ENCODE data around the gene ECI1. TPM values are rescaled to one million over a fixed set of nuclear protein-coding genes. Genes with fewer than 3 reads are reported as not detected.

The ECI1 gene, protein sequence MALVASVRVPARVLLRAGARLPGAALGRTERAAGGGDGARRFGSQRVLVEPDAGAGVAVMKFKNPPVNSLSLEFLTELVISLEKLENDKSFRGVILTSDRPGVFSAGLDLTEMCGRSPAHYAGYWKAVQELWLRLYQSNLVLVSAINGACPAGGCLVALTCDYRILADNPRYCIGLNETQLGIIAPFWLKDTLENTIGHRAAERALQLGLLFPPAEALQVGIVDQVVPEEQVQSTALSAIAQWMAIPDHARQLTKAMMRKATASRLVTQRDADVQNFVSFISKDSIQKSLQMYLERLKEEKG
- 10 to 100 TPM; 29.1 to 51.1 TPM for total RNA-seq

GRCh38 chr16:2251296-2252111 is at the start of gene ECI1:
Gene ECI1, minus strand, starts transcription at chr16:2251587. Its CDS starts 21 bp downstream, at chr16:2251566.
- peak; percentile 98 to 99 for ATAC-seq
- peak within 1 kb of the TSS; percentile 94 for H3K4me3 Mint-ChIP-seq
- H3K4me1 Mint-ChIP-seq (ENCODE audit: low read depth in 2 of 2), result peaks cover 0 to 5% of the 10 kb centered on the region in 2 donors
- peaks cover 5% of the 10 kb centered on the region for H3K36me3 Mint-ChIP-seq
- peak; percentile 94 for DNase-seq (ENCODE audit: low spot score)
- peak within 1 kb of the TSS; percentile 62 to 82 for H3K27ac Mint-ChIP-seq
- H3K27me3 Mint-ChIP-seq, result no peaks in the 10 kb centered on the region
- no peaks in the 10 kb centered on the region for H3K9me3 Mint-ChIP-seq

- DNase-seq (ENCODE audit: low spot score) (no peak), ATAC-seq (no peak)
- no peaks in the 10 kb centered on the region for H3K27me3 Mint-ChIP-seq
- H3K9me3 Mint-ChIP-seq, result no peaks in the 10 kb centered on the region
- H3K4me1 Mint-ChIP-seq (ENCODE audit: low read depth in 2 of 2), result peaks cover 0 to 16% of the 10 kb centered on the region in 2 donors
- H3K27ac Mint-ChIP-seq, result no peak overlapping the region
- H3K4me3 Mint-ChIP-seq, result no peak overlapping the region
- no peaks in the 10 kb centered on the region for H3K36me3 Mint-ChIP-seq
Measured at GRCh38 chr16:2299915-2300192, 48.5 kb upstream of the ECI1 start.

DNA sequence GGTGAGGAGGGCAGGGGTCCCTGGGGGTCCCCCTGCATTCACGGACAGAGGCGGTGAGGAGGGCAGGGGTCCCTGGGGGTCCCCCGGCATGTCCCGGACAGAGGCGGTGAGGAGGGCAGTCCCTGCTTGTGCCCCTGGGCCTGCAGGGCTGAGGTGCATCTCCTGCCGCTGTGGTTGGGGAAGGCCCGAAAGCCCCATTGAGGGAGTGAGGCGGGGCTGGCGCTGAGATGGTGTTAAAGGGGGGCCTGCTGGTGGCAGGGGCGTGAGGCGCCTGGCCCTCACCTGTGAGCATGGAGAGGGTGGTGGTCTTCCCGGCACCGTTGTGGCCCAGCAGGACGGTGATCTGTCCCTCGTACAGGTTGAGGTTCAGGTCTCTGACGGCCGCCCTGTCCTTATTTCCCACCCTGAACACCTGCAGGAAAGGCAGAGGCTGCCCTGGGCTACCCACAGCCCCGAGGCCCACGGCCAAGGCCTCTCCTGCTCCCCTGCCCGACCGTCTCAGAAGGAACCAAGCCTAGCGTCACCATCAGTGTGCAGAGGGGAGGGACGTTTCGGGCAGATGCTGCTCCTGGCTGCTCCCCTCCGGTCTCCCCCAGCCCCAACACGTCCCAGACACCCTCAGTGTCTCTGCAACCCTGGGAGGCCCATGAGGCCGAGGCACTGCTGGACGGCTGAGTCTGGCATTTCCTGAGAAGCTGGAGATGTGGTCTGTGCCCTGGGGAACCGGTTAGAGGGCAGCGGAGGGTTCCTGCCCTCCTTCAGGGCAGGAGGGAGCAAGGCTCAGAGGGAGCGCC is 47.9 kb upstream of the ECI1 start:
- H3K9me3 Mint-ChIP-seq, result no peaks in the 10 kb centered on the region
- no peak overlapping the region for H3K27ac Mint-ChIP-seq
- peak; percentile 60 for DNase-seq (ENCODE audit: low spot score)
- H3K27me3 Mint-ChIP-seq, result no peaks in the 10 kb centered on the region
- H3K4me3 Mint-ChIP-seq, result no peak overlapping the region
- no peaks in the 10 kb centered on the region for H3K36me3 Mint-ChIP-seq
- H3K4me1 Mint-ChIP-seq (ENCODE audit: low read depth in 2 of 2), result peaks cover 0 to 16% of the 10 kb centered on the region in 2 donors
- ATAC-seq, result no peak

GRCh38 chr16:2298621-2299020 is 47.2 kb upstream of the ECI1 start:
- no peaks in the 10 kb centered on the region for H3K9me3 Mint-ChIP-seq
- H3K4me1 Mint-ChIP-seq (ENCODE audit: low read depth in 2 of 2), result peaks cover 0 to 16% of the 10 kb centered on the region in 2 donors
- DNase-seq (ENCODE audit: low spot score) (peak; percentile 26), ATAC-seq (no peak)
- no peaks in the 10 kb centered on the region for H3K27me3 Mint-ChIP-seq
- H3K36me3 Mint-ChIP-seq, result no peaks in the 10 kb centered on the region
- H3K27ac Mint-ChIP-seq, result no peak overlapping the region
- H3K4me3 Mint-ChIP-seq, result no peak overlapping the region

GRCh38 chr16:2297506-2297860 is 46.1 kb upstream of the ECI1 start:
- Mint-ChIP-seq H3K4me1 (ENCODE audit: low read depth in 2 of 2) (peaks cover 0 to 16% of the 10 kb centered on the region in 2 donors), H3K27ac (no peak overlapping the region), H3K36me3 (no peaks in the 10 kb centered on the region), H3K4me3 (no peak overlapping the region), H3K9me3 (no peaks in the 10 kb centered on the region), H3K27me3 (no peaks in the 10 kb centered on the region)
- DNase-seq (ENCODE audit: low spot score), result peak; percentile 35
- no peak for ATAC-seq

- Mint-ChIP-seq H3K27ac (no peak overlapping the region), H3K27me3 (no peaks in the 10 kb centered on the region), H3K9me3 (no peaks in the 10 kb centered on the region), H3K36me3 (no peaks in the 10 kb centered on the region), H3K4me1 (ENCODE audit: low read depth in 2 of 2) (peaks cover 0 to 16% of the 10 kb centered on the region in 2 donors), H3K4me3 (no peak overlapping the region)
- ATAC-seq, result peak; percentile 41 to 49
- DNase-seq (ENCODE audit: low spot score), result no peak
Measured at GRCh38 chr16:2296661-2297505, 45.5 kb upstream of the ECI1 start.

GRCh38 chr16:2295056-2295798 is 43.8 kb upstream of the ECI1 start:
- Mint-ChIP-seq H3K27me3 (no peaks in the 10 kb centered on the region), H3K9me3 (no peaks in the 10 kb centered on the region), H3K36me3 (no peaks in the 10 kb centered on the region), H3K4me3 (no peak overlapping the region), H3K4me1 (ENCODE audit: low read depth in 2 of 2) (peaks cover 0 to 16% of the 10 kb centered on the region in 2 donors), H3K27ac (no peak overlapping the region)
- ATAC-seq (peak; percentile 54 to 70), DNase-seq (ENCODE audit: low spot score) (no peak)

- Mint-ChIP-seq H3K9me3 (no peaks in the 10 kb centered on the region), H3K4me1 (ENCODE audit: low read depth in 2 of 2) (peaks cover 0 to 14% of the 10 kb centered on the region in 2 donors)
- DNase-seq (ENCODE audit: low spot score), result no peak
Measured at GRCh38 chr16:2292221-2292620, 40.8 kb upstream of the ECI1 start.

GRCh38 chr16:2289282-2289681 is 37.9 kb upstream of the ECI1 start:
- no peak overlapping the region for H3K27ac Mint-ChIP-seq
- no peaks in the 10 kb centered on the region for H3K9me3 Mint-ChIP-seq
- H3K4me3 Mint-ChIP-seq, result no peak overlapping the region
- ATAC-seq (no peak), DNase-seq (ENCODE audit: low spot score) (no peak)
- H3K27me3 Mint-ChIP-seq, result no peaks in the 10 kb centered on the region
- H3K36me3 Mint-ChIP-seq, result no peaks in the 10 kb centered on the region
- H3K4me1 Mint-ChIP-seq (ENCODE audit: low read depth in 2 of 2), result no peaks in the 10 kb centered on the region

More at GRCh38 chr16:2292221-2292620, 40.8 kb upstream of the ECI1 start:
- no peak overlapping the region for H3K4me3 Mint-ChIP-seq
- H3K27ac Mint-ChIP-seq, result no peak overlapping the region
- H3K36me3 Mint-ChIP-seq, result no peaks in the 10 kb centered on the region
- no peaks in the 10 kb centered on the region for H3K27me3 Mint-ChIP-seq
- ATAC-seq, result no peak

DNA sequence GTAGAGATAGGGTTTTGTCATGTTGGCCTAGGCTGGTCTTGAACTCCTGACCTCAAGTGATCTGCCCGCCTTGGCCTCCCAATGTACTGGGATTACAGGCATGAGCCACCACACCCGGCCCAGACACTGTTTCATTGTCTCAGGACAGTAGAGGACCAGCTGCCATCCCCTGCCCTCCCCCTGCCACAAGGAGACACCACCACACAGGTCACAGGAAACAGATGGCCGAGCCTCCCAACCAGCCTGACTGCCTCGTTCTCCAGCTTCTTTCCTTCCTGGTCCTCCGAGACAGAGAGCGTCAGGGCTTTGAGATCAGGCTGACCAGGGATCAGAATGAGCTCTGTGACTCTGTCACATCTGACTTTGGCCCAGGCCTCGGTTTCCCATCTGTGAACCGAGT is 37.3 kb upstream of the ECI1 start:
- H3K36me3 Mint-ChIP-seq, result no peaks in the 10 kb centered on the region
- H3K4me1 Mint-ChIP-seq (ENCODE audit: low read depth in 2 of 2), result peaks cover 0 to under 1% of the 10 kb centered on the region in 2 donors
- no peaks in the 10 kb centered on the region for H3K9me3 Mint-ChIP-seq
- ATAC-seq (no peak), DNase-seq (ENCODE audit: low spot score) (no peak)
- no peak overlapping the region for H3K27ac Mint-ChIP-seq
- no peaks in the 10 kb centered on the region for H3K27me3 Mint-ChIP-seq
- no peak overlapping the region for H3K4me3 Mint-ChIP-seq

GRCh38 chr16:2287916-2288547 is 36.6 kb upstream of the ECI1 start:
- no peak overlapping the region for H3K27ac Mint-ChIP-seq
- H3K9me3 Mint-ChIP-seq, result no peaks in the 10 kb centered on the region
- no peak for DNase-seq (ENCODE audit: low spot score)
- H3K36me3 Mint-ChIP-seq, result no peaks in the 10 kb centered on the region
- peaks cover 0 to 3% of the 10 kb centered on the region in 2 donors for H3K4me1 Mint-ChIP-seq (ENCODE audit: low read depth in 2 of 2)
- no peak overlapping the region for H3K4me3 Mint-ChIP-seq
- no peak for ATAC-seq
- no peaks in the 10 kb centered on the region for H3K27me3 Mint-ChIP-seq

- Mint-ChIP-seq H3K9me3 (no peaks in the 10 kb centered on the region), H3K36me3 (no peaks in the 10 kb centered on the region), H3K4me1 (ENCODE audit: low read depth in 2 of 2) (peaks cover 0 to 3% of the 10 kb centered on the region in 2 donors), H3K27me3 (no peaks in the 10 kb centered on the region), H3K27ac (no peak overlapping the region), H3K4me3 (no peak overlapping the region)
- DNase-seq (ENCODE audit: low spot score) (no peak), ATAC-seq (no peak)
Measured at GRCh38 chr16:2286550-2286949, 35.2 kb upstream of the ECI1 start.
